Activated CD8-positive, alpha-beta memory T cell treated with anti-CD3 and anti-CD28 coated beads, Interleukin-2, amount 10 ng/mL, durations not matched to agents 7 days and 5 days (primary cell): ENCODE results near the gene LSM4. TPM values are rescaled to one million over a fixed set of nuclear protein-coding genes. Genes with fewer than 3 reads are reported as not detected.
"Not testable (repeated sequence)": the region's sequence is repeated elsewhere in the genome, so short reads cannot be mapped to it uniquely, and the experiment has no call there.

Experiments
- ATAC-seq: fragments of 150-1000 bp; cut with Tn5 transposase; one replicate; pipeline ENCODE4 v1.10.0; 2021; ENCODE audit warnings: moderate library complexity
- CTCF ChIA-PET: fragments of 350-600 bp; sonication (Branson Sonifier 250); formaldehyde crosslinking; loops from one replicate; lab custom pipeline; 2021; ENCODE audit warnings: antibody characterized with exemption; lab: Charles Lee
- DNase-seq: peaks from one replicate; pipeline ENCODE4 v3.0.0-alpha.2; 2020
- H3K27ac Mint-ChIP-seq: one replicate; pipeline ENCODE4 v1.8.0; 2021; ENCODE audit warnings: mild to moderate bottlenecking, mixed read lengths
- H3K27me3 Mint-ChIP-seq: one replicate; pipeline ENCODE4 v1.8.0; 2021; ENCODE audit warnings: mixed read lengths
- H3K36me3 Mint-ChIP-seq: one replicate; pipeline ENCODE4 v1.8.0; 2021; ENCODE audit warnings: mild to moderate bottlenecking, mixed read lengths
- H3K4me1 Mint-ChIP-seq: one replicate; pipeline ENCODE4 v1.8.0; 2021; ENCODE audit warnings: mixed read lengths
- H3K4me3 Mint-ChIP-seq: one replicate; pipeline ENCODE4 v1.8.0; 2021; ENCODE audit warnings: mild to moderate bottlenecking, moderate library complexity, mixed read lengths
- H3K9me3 Mint-ChIP-seq: one replicate; pipeline ENCODE4 v1.8.0; 2022; ENCODE audit warnings: low read depth, mixed read lengths
- total RNA-seq, 2 experiments: library from RNA; stranded (reverse); gene quantifications; one replicate each; pipeline ENCODE4 v1.2.3, GENCODE V29; 2021

Gene LSM4
- total RNA-seq, 2 experiments from 2014 or later, result 209 to 236 TPM

GRCh38 chr19:18336121-18336520 lies 13.2 kb upstream of the LSM4 start:
- Mint-ChIP-seq H3K27ac (no peak overlapping the region), H3K9me3 (no peaks in the 10 kb centered on the region), H3K36me3 (no peaks in the 10 kb centered on the region), H3K4me3 (no peak overlapping the region), H3K4me1 (peaks cover 6% of the 10 kb centered on the region), H3K27me3 (no peaks in the 10 kb centered on the region)
- CTCF ChIA-PET, result interaction anchor here (0.9 to 8.9 kb wide), 3 partner anchors 7 to 78 kb away, joined by 3 to 78 read pairs (median 31); partner anchors contain the start of gene JUND
- ATAC-seq (no peak), DNase-seq (no peak)

GRCh38 chr19:18333680-18334079 lies 10.8 kb upstream of the LSM4 start:
- no peak overlapping the region for H3K27ac Mint-ChIP-seq
- H3K4me3 Mint-ChIP-seq, result no peak overlapping the region
- H3K9me3 Mint-ChIP-seq, result no peaks in the 10 kb centered on the region
- H3K4me1 Mint-ChIP-seq, result peaks cover 8% of the 10 kb centered on the region
- CTCF ChIA-PET, result interaction anchor here (0.8 to 2.0 kb wide), 4 partner anchors 15 to 64 kb away, joined by 3 to 6 read pairs (median 4); no protein-coding TSS in a partner anchor
- no peaks in the 10 kb centered on the region for H3K36me3 Mint-ChIP-seq
- DNase-seq, result no peak
- ATAC-seq, result no peak
- no peaks in the 10 kb centered on the region for H3K27me3 Mint-ChIP-seq

GRCh38 chr19:18332917-18333530 lies 10.1 kb upstream of the LSM4 start:
- H3K9me3 Mint-ChIP-seq, result no peaks in the 10 kb centered on the region
- H3K27me3 Mint-ChIP-seq, result no peaks in the 10 kb centered on the region
- H3K4me1 Mint-ChIP-seq, result peaks cover 13% of the 10 kb centered on the region
- CTCF ChIA-PET, result interaction anchor here (1.5 to 2.0 kb wide), 2 partner anchors 53 to 63 kb away, joined by 3 to 6 read pairs; no protein-coding TSS in a partner anchor
- ATAC-seq (no peak), DNase-seq (no peak)
- H3K27ac Mint-ChIP-seq, result no peak overlapping the region
- no peaks in the 10 kb centered on the region for H3K36me3 Mint-ChIP-seq
- H3K4me3 Mint-ChIP-seq, result no peak overlapping the region

DNA sequence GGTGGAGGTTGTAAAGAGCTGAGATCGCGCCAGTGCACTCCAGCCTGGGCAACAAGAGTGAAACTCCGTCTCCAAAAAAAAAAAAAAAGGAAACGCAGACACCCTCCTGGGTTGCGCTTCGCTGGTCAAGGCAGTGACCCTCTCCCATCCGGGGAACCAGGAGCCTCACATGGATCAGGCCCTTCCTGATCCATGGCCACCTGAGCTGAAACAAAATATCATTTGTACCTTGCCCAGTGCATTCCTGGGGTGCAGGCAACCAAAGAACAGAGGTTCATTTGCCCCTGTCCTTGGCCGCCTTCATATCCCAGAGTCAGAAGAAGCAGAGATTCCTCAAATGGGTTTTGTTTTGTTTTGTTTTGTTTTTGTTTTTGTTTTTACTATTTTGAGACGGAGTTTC lies 8.0 kb upstream of the LSM4 start:
- H3K27me3 Mint-ChIP-seq, result no peaks in the 10 kb centered on the region
- CTCF ChIA-PET, result interaction anchor here (0.7 to 7.9 kb wide), 3 partner anchors 53 to 84 kb away, joined by 3 to 267 read pairs (median 3); partner anchors contain the start of gene JUND
- ATAC-seq, result no peak
- no peak for DNase-seq
- H3K36me3 Mint-ChIP-seq, result no peaks in the 10 kb centered on the region
- no peaks in the 10 kb centered on the region for H3K9me3 Mint-ChIP-seq
- H3K4me1 Mint-ChIP-seq, result peaks cover 13% of the 10 kb centered on the region
- H3K4me3 Mint-ChIP-seq, result no peak overlapping the region
- no peak overlapping the region for H3K27ac Mint-ChIP-seq

GRCh38 chr19:18329035-18329376 lies 6.1 kb upstream of the LSM4 start:
- CTCF ChIA-PET, result interaction anchor here (0.6 to 7.9 kb wide), 37 partner anchors 9 to 518 kb away, joined by 3 to 267 read pairs (median 6); partner anchors contain the start of genes IQCN, JUND, MPV17L2 and RAB3A
- Mint-ChIP-seq H3K4me3 (peak overlapping the region; percentile 66), H3K36me3 (no peaks in the 10 kb centered on the region), H3K27ac (no peak overlapping the region), H3K27me3 (no peaks in the 10 kb centered on the region), H3K9me3 (no peaks in the 10 kb centered on the region), H3K4me1 (peaks cover 18% of the 10 kb centered on the region)
- ATAC-seq, result no peak
- DNase-seq, result no peak

GRCh38 chr19:18328340-18329034 lies 5.6 kb upstream of the LSM4 start:
- CTCF ChIA-PET, result interaction anchor here (0.6 to 7.9 kb wide), 42 partner anchors 8 to 519 kb away, joined by 3 to 267 read pairs (median 5); partner anchors contain the start of genes IQCN, JUND, MPV17L2 and RAB3A
- peak overlapping the region; percentile 66 for H3K4me3 Mint-ChIP-seq
- no peaks in the 10 kb centered on the region for H3K9me3 Mint-ChIP-seq
- peaks cover 23% of the 10 kb centered on the region for H3K4me1 Mint-ChIP-seq
- peak overlapping the region; percentile 29 for H3K27ac Mint-ChIP-seq
- ATAC-seq (peak; percentile 100), DNase-seq (peak; percentile 95)
- no peaks in the 10 kb centered on the region for H3K27me3 Mint-ChIP-seq
- H3K36me3 Mint-ChIP-seq, result no peaks in the 10 kb centered on the region

GRCh38 chr19:18326772-18327171 lies 3.9 kb upstream of the LSM4 start:
- DNase-seq (no peak), ATAC-seq (no peak)
- no peaks in the 10 kb centered on the region for H3K27me3 Mint-ChIP-seq
- CTCF ChIA-PET, result interaction anchor here (0.6 to 7.9 kb wide), 8 partner anchors 15 to 157 kb away, joined by 3 to 267 read pairs (median 4); partner anchors contain the start of gene JUND
- peaks cover 3% of the 10 kb centered on the region for H3K36me3 Mint-ChIP-seq
- H3K27ac Mint-ChIP-seq, result no peak overlapping the region
- H3K4me3 Mint-ChIP-seq, result no peak overlapping the region
- H3K9me3 Mint-ChIP-seq, result no peaks in the 10 kb centered on the region
- peaks cover 31% of the 10 kb centered on the region for H3K4me1 Mint-ChIP-seq

DNA sequence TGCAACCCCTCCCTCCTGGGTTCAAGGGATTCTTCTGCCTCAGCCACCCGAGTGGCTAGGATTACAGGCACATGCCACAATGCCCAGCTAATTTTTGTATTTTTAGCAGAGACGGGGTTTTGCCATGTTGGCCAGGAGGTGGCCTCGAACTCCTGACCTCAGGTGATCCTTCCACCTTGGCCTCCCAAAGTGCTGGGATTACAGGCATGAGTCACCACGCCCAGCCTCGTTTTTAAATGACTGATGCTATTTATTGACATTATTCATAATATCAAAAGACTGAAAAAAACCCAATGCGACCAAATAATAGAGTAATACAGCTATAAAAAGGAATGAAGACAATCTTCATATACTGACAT lies 1.5 kb upstream of the LSM4 start:
- CTCF ChIA-PET, result interaction anchor here (0.7 to 7.9 kb wide), 2 partner anchors 19 to 46 kb away, joined by 4 to 267 read pairs; partner anchors contain the start of gene JUND
- not testable (repeated sequence) for H3K27me3 Mint-ChIP-seq, DNase-seq, H3K4me3 Mint-ChIP-seq, ATAC-seq, H3K9me3 Mint-ChIP-seq
- peaks cover 53% of the 10 kb centered on the region for H3K4me1 Mint-ChIP-seq
- peaks cover 23% of the 10 kb centered on the region for H3K36me3 Mint-ChIP-seq
- peak overlapping the region; percentile 97 for H3K27ac Mint-ChIP-seq

DNA sequence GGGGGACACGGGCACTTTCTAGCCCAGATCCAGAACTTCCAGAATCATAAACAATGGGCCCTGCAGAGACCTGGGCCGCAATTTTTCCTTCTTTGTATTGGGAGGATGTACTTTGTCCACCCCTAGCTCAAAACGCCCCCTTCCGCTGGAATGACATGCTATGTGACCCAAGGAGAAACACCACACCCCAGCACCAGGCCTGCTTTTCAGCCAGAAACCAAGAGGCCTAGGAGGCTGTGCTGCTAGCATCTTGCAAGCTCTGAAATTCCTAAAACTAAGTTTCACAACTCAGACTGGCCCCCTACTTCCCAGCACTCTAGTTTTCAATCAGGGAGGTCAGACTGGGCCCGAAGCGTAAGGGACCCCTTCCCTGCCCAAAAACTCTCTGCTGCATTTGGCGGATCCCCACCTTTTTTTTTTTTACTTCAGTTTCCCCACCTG lies 538 bp downstream of the LSM4 start:
- peak; percentile 82 for DNase-seq
- Mint-ChIP-seq H3K9me3 (no peaks in the 10 kb centered on the region), H3K4me3 (peak overlapping the region; percentile 92), H3K27ac (peak overlapping the region; percentile 97), H3K36me3 (peaks cover 24% of the 10 kb centered on the region), H3K27me3 (no peaks in the 10 kb centered on the region), H3K4me1 (peaks cover 60% of the 10 kb centered on the region)
- CTCF ChIA-PET, result interaction anchor here (0.6 to 17.3 kb wide), 21 partner anchors 11 to 236 kb away, joined by 3 to 399 read pairs (median 5); partner anchors contain the start of genes IL12RB1, IQCN, JUND and RAB3A
- ATAC-seq, result peak; percentile 21

DNA sequence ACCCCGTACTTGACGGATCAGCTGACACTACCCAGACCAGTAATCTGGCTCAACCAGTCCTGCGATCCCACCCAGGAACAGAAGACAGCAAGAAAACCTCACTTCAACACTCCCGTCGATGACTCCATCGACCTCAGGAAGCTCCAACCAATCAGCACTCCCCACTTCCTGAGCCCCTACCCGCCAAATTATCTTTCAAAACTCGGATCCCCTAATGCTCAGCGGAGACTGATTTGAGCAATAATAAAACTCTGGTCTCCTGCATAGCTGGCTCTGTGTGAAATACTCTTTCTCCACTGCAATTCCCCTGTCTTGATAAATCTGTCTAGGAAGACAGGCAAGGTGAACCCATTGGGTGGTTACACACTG lies 1.2 kb downstream of the LSM4 start:
- CTCF ChIA-PET, result interaction anchor here (0.7 to 17.3 kb wide), 14 partner anchors 10 to 130 kb away, joined by 3 to 399 read pairs (median 8); partner anchors contain the start of genes IQCN, JUND and RAB3A
- Mint-ChIP-seq H3K36me3 (peaks cover 24% of the 10 kb centered on the region), H3K27me3 (no peaks in the 10 kb centered on the region), H3K27ac (peak overlapping the region; percentile 97), H3K4me1 (peaks cover 60% of the 10 kb centered on the region), H3K9me3 (no peaks in the 10 kb centered on the region), H3K4me3 (peak overlapping the region; percentile 92)
- DNase-seq, result peak; percentile 75
- no peak for ATAC-seq

- Mint-ChIP-seq H3K36me3 (peaks cover 26% of the 10 kb centered on the region), H3K27me3 (no peaks in the 10 kb centered on the region), H3K9me3 (no peaks in the 10 kb centered on the region), H3K4me3 (peak overlapping the region; percentile 92), H3K27ac (peak overlapping the region; percentile 97), H3K4me1 (peaks cover 63% of the 10 kb centered on the region)
- ATAC-seq (no peak), DNase-seq (no peak)
- CTCF ChIA-PET, result interaction anchor here (0.9 to 17.3 kb wide), 15 partner anchors 10 to 129 kb away, joined by 3 to 399 read pairs (median 7); partner anchors contain the start of genes IQCN, JUND and RAB3A
Measured at GRCh38 chr19:18320865-18321733, 1.8 kb downstream of the LSM4 start.

GRCh38 chr19:18319591-18320135 lies 3.2 kb downstream of the LSM4 start:
- CTCF ChIA-PET, result interaction anchor here (0.7 to 17.3 kb wide), 6 partner anchors 8 to 68 kb away, joined by 3 to 399 read pairs (median 10); partner anchors contain the start of gene JUND
- DNase-seq, result no peak
- Mint-ChIP-seq H3K27me3 (no peaks in the 10 kb centered on the region), H3K27ac (peak overlapping the region; percentile 97), H3K9me3 (no peaks in the 10 kb centered on the region), H3K4me1 (peaks cover 70% of the 10 kb centered on the region), H3K4me3 (peak overlapping the region; percentile 7), H3K36me3 (peaks cover 31% of the 10 kb centered on the region)
- ATAC-seq, result no peak
